Measurements from ENCODE around the gene OMG. TPM values are rescaled to one million over a fixed set of nuclear protein-coding genes. Genes with fewer than 3 reads are reported as not detected.
"Not testable (repeated sequence)": the region's sequence is repeated elsewhere in the genome, so short reads cannot be mapped to it uniquely, and the experiment has no call there.

OMG gene
- total RNA-seq, 2 experiments from 2014 or later = 0.23 to 0.25 TPM

DNA sequence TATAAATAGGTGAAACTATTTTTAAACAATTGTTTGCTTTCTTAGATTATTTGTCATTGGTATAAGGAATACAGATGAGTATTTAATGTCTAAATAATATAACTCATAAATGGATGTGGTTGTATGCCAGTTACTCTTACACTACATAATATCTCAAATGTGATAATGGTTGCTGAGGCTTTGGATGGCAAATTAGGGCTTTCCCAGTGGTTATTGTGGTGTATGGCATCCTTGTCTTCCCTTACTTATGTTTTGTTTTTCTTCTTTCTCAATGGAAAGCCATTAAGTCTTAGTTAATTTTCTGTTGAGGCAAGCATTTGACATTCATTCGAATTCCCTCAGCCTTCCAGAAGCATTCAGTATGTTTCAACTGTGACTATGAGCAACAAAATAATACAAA is 10.5 kb downstream of the OMG start:
- ChIA-PET POLR2A (no interaction called here), CTCF (no interaction called here)
- DNase-seq (no peak), ATAC-seq (no peak)
- intact Hi-C loops (cut with DNase I, micrococcal nuclease) = no loop called here
- Mint-ChIP-seq H3K4me3 (no peak overlapping the region), H3K27me3 (no peaks in the 10 kb centered on the region), H3K9me3 (ENCODE audit: low read depth) (no peaks in the 10 kb centered on the region), H3K4me1 (peaks cover 19% of the 10 kb centered on the region), H3K36me3 (ENCODE audit: low read depth) (peaks cover 8% of the 10 kb centered on the region), H3K27ac (no peak overlapping the region)

DNA sequence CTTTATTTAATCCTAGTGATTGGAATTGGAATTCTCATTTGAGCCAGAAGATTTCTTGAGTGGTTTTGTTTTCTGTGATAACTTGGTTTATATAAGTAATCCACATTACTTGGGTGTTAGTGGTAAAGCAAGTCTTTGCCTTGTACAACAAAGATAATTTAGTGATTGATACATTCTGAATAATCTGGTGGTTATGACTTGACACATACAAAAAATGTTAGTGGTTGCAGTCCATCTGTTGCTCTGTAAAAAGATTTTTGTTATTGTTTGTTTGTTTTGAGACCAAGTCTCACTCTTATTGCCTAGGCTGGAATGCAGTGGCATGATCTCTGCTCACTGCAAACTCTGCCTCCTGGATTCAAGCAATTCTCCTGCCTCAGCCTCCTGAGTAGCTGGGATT is 13.2 kb downstream of the OMG start:
- ChIA-PET POLR2A (no interaction called here), CTCF (no interaction called here)
- H3K27me3 Mint-ChIP-seq = no peaks in the 10 kb centered on the region
- peaks cover 6% of the 10 kb centered on the region for H3K36me3 Mint-ChIP-seq (ENCODE audit: low read depth)
- H3K4me3 Mint-ChIP-seq = no peak overlapping the region
- DNase-seq (no peak), ATAC-seq (no peak)
- no peaks in the 10 kb centered on the region for H3K9me3 Mint-ChIP-seq (ENCODE audit: low read depth)
- peaks cover 10% of the 10 kb centered on the region for H3K4me1 Mint-ChIP-seq
- intact Hi-C loops (cut with DNase I, micrococcal nuclease) = no loop called here
- no peak overlapping the region for H3K27ac Mint-ChIP-seq

- no peaks in the 10 kb centered on the region for H3K27me3 Mint-ChIP-seq
- DNase-seq (no peak), ATAC-seq (no peak)
- H3K9me3 Mint-ChIP-seq (ENCODE audit: low read depth) = no peaks in the 10 kb centered on the region
- no peaks in the 10 kb centered on the region for H3K4me1 Mint-ChIP-seq
- H3K4me3 Mint-ChIP-seq = no peak overlapping the region
- no peak overlapping the region for H3K27ac Mint-ChIP-seq
- ChIA-PET POLR2A (no interaction called here), CTCF (no interaction called here)
- H3K36me3 Mint-ChIP-seq (ENCODE audit: low read depth) = peaks cover 3% of the 10 kb centered on the region
- intact Hi-C loops (cut with DNase I, micrococcal nuclease) = no loop called here
These were observed 16.0 kb downstream of the OMG start for GRCh38 chr17:31281061-31281460.

GRCh38 chr17:31279401-31279800 is 17.6 kb downstream of the OMG start:
- intact Hi-C loops (cut with DNase I, micrococcal nuclease) = no loop called here
- peaks cover 3% of the 10 kb centered on the region for H3K36me3 Mint-ChIP-seq (ENCODE audit: low read depth)
- no peaks in the 10 kb centered on the region for H3K27me3 Mint-ChIP-seq
- ATAC-seq = no peak
- H3K9me3 Mint-ChIP-seq (ENCODE audit: low read depth) = no peaks in the 10 kb centered on the region
- ChIA-PET CTCF (interaction anchor here (0.6 to 1.5 kb wide), 3 partner anchors 13 to 271 kb away, joined by 3 to 4 read pairs (median 3); no protein-coding TSS in a partner anchor), POLR2A (no interaction called here)
- H3K4me1 Mint-ChIP-seq = no peaks in the 10 kb centered on the region
- no peak overlapping the region for H3K27ac Mint-ChIP-seq
- no peak overlapping the region for H3K4me3 Mint-ChIP-seq
- no peak for DNase-seq

- DNase-seq = no peak
- ChIA-PET CTCF (no interaction called here), POLR2A (no interaction called here)
- ATAC-seq = no peak
- Mint-ChIP-seq H3K27me3 (no peaks in the 10 kb centered on the region), H3K4me3 (no peak overlapping the region), H3K9me3 (ENCODE audit: low read depth) (no peaks in the 10 kb centered on the region), H3K36me3 (ENCODE audit: low read depth) (no peaks in the 10 kb centered on the region), H3K4me1 (no peaks in the 10 kb centered on the region), H3K27ac (no peak overlapping the region)
- intact Hi-C loops (cut with DNase I, micrococcal nuclease) = no loop called here
These were observed 21.9 kb downstream of the OMG start for GRCh38 chr17:31275116-31275515.

GRCh38 chr17:31274252-31274651 is 22.8 kb downstream of the OMG start:
- intact Hi-C loops (cut with DNase I, micrococcal nuclease) = no loop called here
- Mint-ChIP-seq H3K4me1 (no peaks in the 10 kb centered on the region), H3K27me3 (no peaks in the 10 kb centered on the region), H3K36me3 (ENCODE audit: low read depth) (no peaks in the 10 kb centered on the region), H3K27ac (no peak overlapping the region), H3K9me3 (ENCODE audit: low read depth) (no peaks in the 10 kb centered on the region), H3K4me3 (no peak overlapping the region)
- ChIA-PET CTCF (no interaction called here), POLR2A (no interaction called here)
- DNase-seq (no peak), ATAC-seq (no peak)

- no peak for ATAC-seq
- H3K36me3 Mint-ChIP-seq (ENCODE audit: low read depth) = no peaks in the 10 kb centered on the region
- H3K9me3 Mint-ChIP-seq (ENCODE audit: low read depth) = no peaks in the 10 kb centered on the region
- DNase-seq = no peak
- ChIA-PET POLR2A (no interaction called here), CTCF (no interaction called here)
- H3K4me1 Mint-ChIP-seq = no peaks in the 10 kb centered on the region
- H3K4me3 Mint-ChIP-seq = no peak overlapping the region
- intact Hi-C loops (cut with DNase I, micrococcal nuclease) = no loop called here
- H3K27me3 Mint-ChIP-seq = no peaks in the 10 kb centered on the region
- H3K27ac Mint-ChIP-seq = no peak overlapping the region
These were observed 23.5 kb downstream of the OMG start for GRCh38 chr17:31273516-31273915.

DNA sequence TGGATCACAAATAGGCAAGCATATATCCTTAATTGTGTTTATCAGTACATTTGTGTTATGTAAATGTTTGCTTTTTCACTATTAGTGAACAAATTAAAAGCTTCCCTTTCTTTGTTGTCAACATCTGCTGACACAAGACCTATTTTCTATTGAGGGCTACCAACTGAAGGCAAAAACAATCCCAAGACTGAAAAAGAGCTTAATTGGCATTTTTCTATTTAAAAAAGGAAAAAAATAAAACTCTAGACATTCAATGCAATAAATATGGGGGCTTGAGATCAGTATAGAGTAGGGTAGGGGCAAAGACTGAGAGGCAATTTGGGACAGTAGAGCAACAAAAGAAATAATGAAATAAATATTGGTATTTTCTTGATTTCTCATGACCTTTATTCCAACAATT is 24.2 kb downstream of the OMG start:
- H3K36me3 Mint-ChIP-seq (ENCODE audit: low read depth) = peaks cover 2% of the 10 kb centered on the region
- no peak overlapping the region for H3K27ac Mint-ChIP-seq
- ATAC-seq (no peak), DNase-seq (no peak)
- H3K27me3 Mint-ChIP-seq = no peaks in the 10 kb centered on the region
- ChIA-PET CTCF (no interaction called here), POLR2A (no interaction called here)
- no peaks in the 10 kb centered on the region for H3K9me3 Mint-ChIP-seq (ENCODE audit: low read depth)
- no peaks in the 10 kb centered on the region for H3K4me1 Mint-ChIP-seq
- no peak overlapping the region for H3K4me3 Mint-ChIP-seq
- intact Hi-C loops (cut with DNase I, micrococcal nuclease) = no loop called here

DNA sequence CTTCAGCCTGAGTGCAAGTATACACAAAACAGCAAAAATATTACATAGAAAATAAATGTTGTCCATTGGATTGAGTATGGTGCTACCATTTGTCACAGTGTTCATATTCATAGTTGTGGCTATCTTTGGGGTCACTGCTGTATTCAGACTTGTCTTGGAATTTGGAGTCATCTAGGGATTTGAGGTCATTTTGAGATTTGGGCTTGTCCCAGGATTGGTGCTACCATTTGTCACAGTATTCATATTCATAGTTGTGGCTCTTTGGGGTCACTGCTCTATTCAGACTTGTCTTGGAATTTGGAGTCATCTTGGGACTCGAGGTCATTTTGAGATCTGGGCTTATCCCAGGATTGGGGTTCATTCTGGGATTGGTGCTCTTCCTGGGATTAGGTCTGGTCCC is 24.8 kb downstream of the OMG start:
- ATAC-seq = no peak

DNA sequence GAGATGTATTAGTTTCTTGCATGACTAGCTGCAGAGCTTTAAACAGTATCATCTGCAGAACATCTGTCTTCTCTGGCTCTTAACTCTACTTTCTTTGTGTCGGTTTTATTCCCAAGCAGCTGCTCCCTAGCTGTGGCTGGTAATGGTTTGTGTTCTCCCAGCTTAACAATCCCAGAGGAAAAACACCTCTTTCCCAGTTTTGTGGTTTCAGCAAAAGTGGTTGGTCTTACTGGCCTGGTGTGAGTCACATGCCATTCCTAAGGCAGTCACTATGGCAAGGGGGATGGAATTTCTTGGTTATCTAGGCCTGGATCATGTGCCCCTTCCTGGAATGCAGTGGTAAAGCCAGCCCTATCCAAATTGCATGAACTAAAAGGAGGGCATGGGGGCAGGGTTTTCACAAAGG is 27.5 kb downstream of the OMG start:
- no peaks in the 10 kb centered on the region for H3K9me3 Mint-ChIP-seq (ENCODE audit: low read depth)
- ATAC-seq (no peak), DNase-seq (no peak)
- H3K27ac Mint-ChIP-seq = no peak overlapping the region
- no peaks in the 10 kb centered on the region for H3K27me3 Mint-ChIP-seq
- POLR2A ChIA-PET = no interaction called here
- CTCF ChIA-PET = interaction anchor here (0.8 to 1.1 kb wide), 2 partner anchors 103 to 328 kb away, joined by 3 read pairs; no protein-coding TSS in a partner anchor
- H3K4me3 Mint-ChIP-seq = no peak overlapping the region
- H3K4me1 Mint-ChIP-seq = no peaks in the 10 kb centered on the region
- peaks cover 5% of the 10 kb centered on the region for H3K36me3 Mint-ChIP-seq (ENCODE audit: low read depth)
- intact Hi-C loops (cut with DNase I, micrococcal nuclease) = no loop called here

More for the DNA sequence above, 24.8 kb downstream of the OMG start:
- ChIA-PET CTCF (no interaction called here), POLR2A (no interaction called here)
- Mint-ChIP-seq H3K36me3 (ENCODE audit: low read depth) (peaks cover 2% of the 10 kb centered on the region), H3K27ac (no peak overlapping the region), H3K4me1 (no peaks in the 10 kb centered on the region), H3K9me3 (ENCODE audit: low read depth) (no peaks in the 10 kb centered on the region), H3K4me3 (no peak overlapping the region), H3K27me3 (no peaks in the 10 kb centered on the region)
- DNase-seq = no peak
- intact Hi-C loops (cut with DNase I, micrococcal nuclease) = no loop called here

- intact Hi-C loops (cut with DNase I, micrococcal nuclease) = no loop called here
These were observed 27.9 kb downstream of the OMG start for GRCh38 chr17:31269036-31269577.

DNA sequence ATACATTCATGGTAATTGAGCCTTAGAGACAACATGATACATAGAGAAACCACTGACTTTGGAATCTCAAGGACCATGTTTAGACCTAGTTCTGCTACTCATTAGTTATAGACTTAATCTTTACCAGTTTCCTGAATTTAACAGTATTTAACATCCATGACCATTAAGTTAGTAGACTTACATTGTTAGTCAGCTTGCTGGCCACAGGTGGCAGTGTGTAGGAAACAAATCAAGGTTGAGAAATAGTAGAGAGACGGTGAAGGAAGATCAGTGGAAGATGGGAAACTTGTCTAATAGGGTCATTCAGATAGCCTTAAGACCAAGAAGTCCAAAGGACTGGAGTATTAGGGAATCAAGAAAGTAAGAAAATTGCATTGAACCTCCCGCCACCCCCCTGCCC is 31.0 kb downstream of the OMG start:
- Mint-ChIP-seq H3K4me3 (no peak overlapping the region), H3K27ac (no peak overlapping the region), H3K4me1 (no peaks in the 10 kb centered on the region), H3K27me3 (no peaks in the 10 kb centered on the region), H3K9me3 (ENCODE audit: low read depth) (no peaks in the 10 kb centered on the region), H3K36me3 (ENCODE audit: low read depth) (peaks cover 7% of the 10 kb centered on the region)
- POLR2A ChIA-PET = no interaction called here
- no peak for DNase-seq
- CTCF ChIA-PET = interaction anchor here (1.0 to 1.6 kb wide), 4 partner anchors 13 to 105 kb away, joined by 3 to 5 read pairs (median 4); no protein-coding TSS in a partner anchor
- ATAC-seq = no peak
- intact Hi-C loops (cut with DNase I, micrococcal nuclease) = loop anchor here (1.0 kb wide), 1 partner anchor 107 kb away; no protein-coding TSS in a partner anchor

More at GRCh38 chr17:31269036-31269577, 27.9 kb downstream of the OMG start:
- H3K36me3 Mint-ChIP-seq (ENCODE audit: low read depth) = peaks cover 5% of the 10 kb centered on the region
- DNase-seq (no peak), ATAC-seq (no peak)
- H3K27ac Mint-ChIP-seq = no peak overlapping the region
- no peaks in the 10 kb centered on the region for H3K27me3 Mint-ChIP-seq
- CTCF ChIA-PET = interaction anchor here (0.8 to 1.1 kb wide), 2 partner anchors 104 to 328 kb away, joined by 3 read pairs; no protein-coding TSS in a partner anchor
- no peaks in the 10 kb centered on the region for H3K9me3 Mint-ChIP-seq (ENCODE audit: low read depth)
- no peaks in the 10 kb centered on the region for H3K4me1 Mint-ChIP-seq
- H3K4me3 Mint-ChIP-seq = no peak overlapping the region
- POLR2A ChIA-PET = no interaction called here

DNA sequence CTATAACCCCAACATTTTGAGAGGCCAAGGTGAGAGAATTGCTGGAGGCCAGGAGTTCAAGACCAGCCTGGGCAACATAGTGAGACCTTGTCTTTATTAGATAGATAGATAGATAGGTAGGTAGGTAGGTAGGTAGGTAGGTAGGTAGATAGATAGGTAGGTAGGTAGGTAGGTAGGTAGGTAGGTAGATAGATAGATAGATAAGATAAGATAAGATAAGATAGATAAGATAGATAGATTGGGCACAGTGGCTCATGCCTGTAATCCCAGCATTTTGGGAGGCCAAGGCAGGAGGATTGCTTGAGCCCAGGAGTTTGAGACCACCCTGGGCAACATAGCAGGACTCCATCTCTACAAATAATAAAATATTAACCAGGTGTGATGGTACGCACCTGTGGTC is 34.1 kb downstream of the OMG start:
- ATAC-seq; H3K9me3 Mint-ChIP-seq (ENCODE audit: low read depth); H3K27me3 Mint-ChIP-seq; H3K4me1 Mint-ChIP-seq; POLR2A ChIA-PET; H3K36me3 Mint-ChIP-seq (ENCODE audit: low read depth); H3K27ac Mint-ChIP-seq; H3K4me3 Mint-ChIP-seq; intact Hi-C loops (cut with DNase I, micrococcal nuclease); DNase-seq: not testable (repeated sequence)
- CTCF ChIA-PET = interaction anchor here (2.2 kb wide), 1 partner anchor 8 kb away, joined by 6 read pairs; no protein-coding TSS in a partner anchor
